ENCODE results near the gene TTC27. TPM values are rescaled to one million over a fixed set of nuclear protein-coding genes. Genes with fewer than 3 reads are reported as not detected.

The TTC27 gene
- polyA plus RNA-seq, 3 donors: 4.0 to 4.8 (median 4.4) TPM

- no peak overlapping the region for H3K4me3 ChIP-seq (replicated peaks in 1 of 3; ENCODE audit: low read depth in 2 of 3, low read length in 3 of 3)
- H3K9me3 ChIP-seq (replicated peaks in 1 of 2; ENCODE audit: control insufficient read depth in 1 of 2, insufficient read depth in 1 of 2, low read length in 2 of 2): no peaks in the 10 kb centered on the region
- H3K27me3 Mint-ChIP-seq (ENCODE audit: low read depth in 3 of 3): no peaks in the 10 kb centered on the region
- peaks cover 53 to 72% of the 10 kb centered on the region in 2 donors for H3K36me3 Mint-ChIP-seq
- H3K27me3 ChIP-seq (ENCODE audit: control insufficient read depth in 2 of 2, insufficient read depth in 2 of 2, low read length in 2 of 2): no peaks in the 10 kb centered on the region
- H3K4me1 Mint-ChIP-seq: peaks cover 19% of the 10 kb centered on the region
- H4K20me1 ChIP-seq (ENCODE audit: insufficient read depth, low read length): no peaks in the 10 kb centered on the region
- H3K9me3 Mint-ChIP-seq: peaks cover 0 to 2% (median 0%) of the 10 kb centered on the region in 7 donors
- WGBS (ENCODE audit: insufficient coverage): 100% methylated on average over 4 of the region's 5 CpGs
- peaks cover 13 to 15% of the 10 kb centered on the region in 2 donors for H3K4me1 ChIP-seq (ENCODE audit: control insufficient read depth in 1 of 2, insufficient read depth in 2 of 2, low read length in 2 of 2)
- H3K36me3 ChIP-seq (replicated peaks in 1 of 2; ENCODE audit: control insufficient read depth in 1 of 2, insufficient read depth in 2 of 2, low read length in 2 of 2): peaks cover 49 to 76% of the 10 kb centered on the region in 2 donors
- H3K9ac ChIP-seq (ENCODE audit: insufficient read depth, low read length, poor library complexity, severe bottlenecking): no peak overlapping the region
- no peak overlapping the region for H3K27ac Mint-ChIP-seq
- H2AFZ ChIP-seq (ENCODE audit: insufficient read depth, low read depth, low read length, poor library complexity, severe bottlenecking): no peak overlapping the region
- H3K4me3 Mint-ChIP-seq: no peak overlapping the region
- DNase-seq: no peak
- TF ChIP-seq CTCF (IDR thresholded peaks at IDR 0.05): no peak
- no peak overlapping the region for H3K4me2 ChIP-seq (replicated peaks; ENCODE audit: extremely low read depth, low read length, poor library complexity, severe bottlenecking)
- H3K27ac ChIP-seq (ENCODE audit: low read depth in 1 of 2, low read length in 2 of 2): peak overlapping the region in 1 of 2 donors; percentile 25
- intact Hi-C loops (cut with micrococcal nuclease): no loop called here
- no peaks in the 10 kb centered on the region for H3K79me2 ChIP-seq (ENCODE audit: insufficient read depth, low read length)
Measured at GRCh38 chr2:32617599-32618189, 10.2 kb upstream of the TTC27 start.

- no peak for TF ChIP-seq CTCF (IDR thresholded peaks at IDR 0.05)
- peak overlapping the region in 5 of 7 donors; percentile 38 to 63 (median 51) for H3K27ac Mint-ChIP-seq
- no peak overlapping the region for H3K4me3 ChIP-seq (replicated peaks in 1 of 3; ENCODE audit: low read depth in 2 of 3, low read length in 3 of 3)
- H3K4me2 ChIP-seq (replicated peaks; ENCODE audit: extremely low read depth, low read length, poor library complexity, severe bottlenecking): no peak overlapping the region
- H3K27me3 Mint-ChIP-seq (ENCODE audit: low read depth in 3 of 3): peaks cover 5 to 8% (median 6%) of the 10 kb centered on the region in 3 donors
- H3K9ac ChIP-seq (ENCODE audit: insufficient read depth, low read length, poor library complexity, severe bottlenecking): no peak overlapping the region
- H3K4me3 Mint-ChIP-seq: no peak overlapping the region
- intact Hi-C loops (cut with micrococcal nuclease): no loop called here
- peaks cover 26 to 38% of the 10 kb centered on the region in 2 donors for H3K36me3 ChIP-seq (replicated peaks in 1 of 2; ENCODE audit: control insufficient read depth in 1 of 2, insufficient read depth in 2 of 2, low read length in 2 of 2)
- H3K4me1 Mint-ChIP-seq: peaks cover 12% of the 10 kb centered on the region
- H3K4me1 ChIP-seq (ENCODE audit: control insufficient read depth in 1 of 2, insufficient read depth in 2 of 2, low read length in 2 of 2): peaks cover 4 to 8% of the 10 kb centered on the region in 2 donors
- H3K9me3 Mint-ChIP-seq: peaks cover 0 to 4% (median 0%) of the 10 kb centered on the region in 7 donors
- H3K27ac ChIP-seq (ENCODE audit: low read depth in 1 of 2, low read length in 2 of 2): peak overlapping the region in 1 of 2 donors; percentile 48
- 67% methylated on average over 1 of the region's 2 CpGs for WGBS (ENCODE audit: insufficient coverage)
- no peak for DNase-seq
- H3K79me2 ChIP-seq (ENCODE audit: insufficient read depth, low read length): no peaks in the 10 kb centered on the region
- no peaks in the 10 kb centered on the region for H3K27me3 ChIP-seq (ENCODE audit: control insufficient read depth in 2 of 2, insufficient read depth in 2 of 2, low read length in 2 of 2)
- H2AFZ ChIP-seq (ENCODE audit: insufficient read depth, low read depth, low read length, poor library complexity, severe bottlenecking): no peak overlapping the region
- H3K36me3 Mint-ChIP-seq: peaks cover 24 to 39% of the 10 kb centered on the region in 2 donors
- no peaks in the 10 kb centered on the region for H3K9me3 ChIP-seq (replicated peaks in 1 of 2; ENCODE audit: control insufficient read depth in 1 of 2, insufficient read depth in 1 of 2, low read length in 2 of 2)
- H4K20me1 ChIP-seq (ENCODE audit: insufficient read depth, low read length): no peaks in the 10 kb centered on the region
Measured at GRCh38 chr2:32622570-32623310, 5.1 kb upstream of the TTC27 start.
